Stomach (tissue), 9 donors: ENCODE measurements around the gene IYD. TPM values are rescaled to one million over a fixed set of nuclear protein-coding genes. Genes with fewer than 3 reads are reported as not detected.

Experiments used
- DNase-seq, 2 donors: peaks; one replicate each; pipeline versions ENCODE4 v3.0.0 to v3.0.0-alpha.2; 2013 to 2019
- H3K27ac ChIP-seq, 5 donors: fragments of 200-600 bp in 4 of 5; sonication (generic) in 4 of 5; one replicate each; pipeline ENCODE4 v1.5.1; 2013 to 2019; ENCODE audit warnings: mild to moderate bottlenecking in 1 of 5, moderate library complexity in 1 of 5
- H3K27me3 ChIP-seq, 3 donors: fragments of 200-600 bp; sonication (generic); one replicate each; pipeline ENCODE4 v1.5.1; 2017 to 2019; ENCODE audit warnings: mixed run types in 1 of 3
- H3K36me3 ChIP-seq, 4 donors: fragments of 200-600 bp; sonication (generic); 1 replicate in 3 of 4; 2 replicates in 1 of 4; pipeline ENCODE4 v1.5.1; 2016 to 2019
- H3K4me1 ChIP-seq, 4 donors: fragments of 200-600 bp; sonication (generic); one replicate each; pipeline ENCODE4 v1.5.1; 2016 to 2019
- H3K4me3 ChIP-seq, 4 donors: fragments of 200-600 bp; sonication (generic) in 3 of 4; one replicate each; pipeline ENCODE4 v1.5.1; 2016 to 2019; ENCODE audit warnings: mild to moderate bottlenecking in 1 of 4
- H3K9me3 ChIP-seq, 4 donors: fragments of 200-600 bp; sonication (generic); one replicate each; pipeline ENCODE4 v1.5.1; 2016 to 2019
- CTCF ChIP-seq, 7 experiments: fragments of 450-650 bp in 4 of 7; fragments of 200-600 bp in 3 of 7; sonication (generic) in 3 of 7; IDR thresholded peaks; one replicate each; pipeline ENCODE4 v1.5.1; 2016 to 2019; ENCODE audit warnings: antibody characterized with exemption in 7 of 7, control low read depth in 2 of 7, mild to moderate bottlenecking in 1 of 7
- EP300 ChIP-seq: sonication (generic); formaldehyde crosslinking; IDR thresholded peaks from one replicate; pipeline ENCODE4 v1.6.1; 2017; ENCODE audit warnings: antibody characterized with exemption
- POLR2A ChIP-seq, 4 donors: fragments of 450-650 bp; IDR thresholded peaks; one replicate each; pipeline ENCODE4 v1.6.1; 2016; ENCODE audit warnings: antibody characterized with exemption in 4 of 4, control low read depth in 2 of 4, mild to moderate bottlenecking in 1 of 4, moderate library complexity in 1 of 4
- POLR2AphosphoS5 ChIP-seq, 3 donors: sonication (generic); formaldehyde crosslinking; IDR thresholded peaks; one replicate each; pipeline ENCODE4 v1.6.1; 2016; ENCODE audit warnings: antibody characterized with exemption in 3 of 3
- WGBS, 5 donors: extraction: QIAGEN DNeasy Blood & Tissue Kit in 3 of 5; methylation state at CpG; one replicate each; pipeline versions ENCODE4 v1.1.5 to v1.1.7; 2013 to 2018; 5-methylcytosine and 5-hydroxymethylcytosine counted together
- intact Hi-C: fragments of 100-400 bp; cut with DNase I; formaldehyde crosslinking; loops from one replicate; pipeline ENCODE4 v1.15.1; 2023; ENCODE audit warnings: low total_unique reads
- polyA plus RNA-seq, 3 donors: library from polyadenylated mRNA; stranded (reverse); fragments of 200-250 nt; gene quantifications; one replicate each; pipeline ENCODE4 v1.2.3, GENCODE V29; 2013
- total RNA-seq, 5 donors: library from RNA; depleted of rRNA; stranded (reverse); fragments of >200 nt; gene quantifications; one replicate each; pipeline versions ENCODE4 v1.1.0 to v1.2.3, GENCODE V29; 2014 to 2016
- donor health status: healthy with polysubstance abuse.
- donor health status: Bipolar disorder and iron deficiency.
- donor health status: healthy.

Gene IYD
- total and polyA plus RNA-seq, 8 donors = 0.45 to 3.5 (median 0.75) TPM; not detected in 1

DNA sequence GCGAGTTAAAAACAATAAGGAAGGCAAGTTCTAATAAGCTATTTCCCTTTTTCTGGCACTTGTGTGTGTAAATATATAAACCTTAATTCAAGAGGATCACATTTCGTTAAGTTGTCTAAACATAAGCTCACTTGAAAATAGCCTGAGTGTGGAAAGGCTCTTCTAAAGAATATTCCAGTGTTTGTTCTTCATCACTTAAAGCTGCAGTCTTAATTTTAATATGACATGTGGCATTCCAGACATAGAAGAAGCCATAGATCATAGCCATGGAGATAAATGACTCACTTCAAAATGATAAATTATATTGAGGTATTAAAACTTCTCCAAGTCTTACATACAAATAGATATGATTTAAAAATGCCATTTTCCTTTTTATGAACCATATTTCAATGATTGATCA lies 42.1 kb downstream of the IYD start:
- intact Hi-C loops = no loop called here
- Histone ChIP-seq H3K9me3 (no peaks in the 10 kb centered on the region), H3K4me1 (peaks cover 8 to 30% (median 25%) of the 10 kb centered on the region in 4 donors), H3K4me3 (no peak overlapping the region), H3K36me3 (no peaks in the 10 kb centered on the region), H3K27me3 (no peaks in the 10 kb centered on the region), H3K27ac (no peak overlapping the region)
- TF ChIP-seq POLR2AphosphoS5 (IDR thresholded peaks at IDR 0.05) (no peak), EP300 (no peak), CTCF (IDR thresholded peaks at IDR 0.05) (no peak), POLR2A (IDR thresholded peaks at IDR 0.05) (no peak)
- 21 to 49% (median 32%) methylated on average over 2 of the region's 2 CpGs for WGBS, 5 donors
- no peak for DNase-seq

- TF ChIP-seq EP300 (no peak), CTCF (IDR thresholded peaks at IDR 0.05) (no peak), POLR2AphosphoS5 (IDR thresholded peaks at IDR 0.05) (no peak), POLR2A (IDR thresholded peaks at IDR 0.05) (no peak)
- Histone ChIP-seq H3K9me3 (no peaks in the 10 kb centered on the region), H3K27me3 (no peaks in the 10 kb centered on the region), H3K4me1 (peaks cover 8 to 30% (median 25%) of the 10 kb centered on the region in 4 donors), H3K36me3 (no peaks in the 10 kb centered on the region), H3K27ac (no peak overlapping the region), H3K4me3 (no peak overlapping the region)
- intact Hi-C loops = no loop called here
- WGBS, 5 donors = 61 to 75% (median 70%) methylated on average over 3 of the region's 3 CpGs
- no peak for DNase-seq
Observed at GRCh38 chr6:150412221-150412620, 43.4 kb downstream of the IYD start.

GRCh38 chr6:150413198-150413597 lies 44.4 kb downstream of the IYD start:
- 46 to 64% (median 54%) methylated on average over 4 of the region's 4 CpGs for WGBS, 5 donors
- no peak overlapping the region for H3K4me3 ChIP-seq
- H3K36me3 ChIP-seq = no peaks in the 10 kb centered on the region
- H3K4me1 ChIP-seq = peaks cover 8 to 30% (median 25%) of the 10 kb centered on the region in 4 donors
- intact Hi-C loops = no loop called here
- no peak for TF ChIP-seq CTCF (IDR thresholded peaks at IDR 0.05)
- no peak for TF ChIP-seq POLR2AphosphoS5 (IDR thresholded peaks at IDR 0.05)
- no peak for TF ChIP-seq POLR2A (IDR thresholded peaks at IDR 0.05)
- no peak for TF ChIP-seq EP300
- DNase-seq = no peak
- no peaks in the 10 kb centered on the region for H3K9me3 ChIP-seq
- H3K27me3 ChIP-seq = no peaks in the 10 kb centered on the region
- H3K27ac ChIP-seq = no peak overlapping the region

GRCh38 chr6:150413781-150414281 lies 45.0 kb downstream of the IYD start:
- Histone ChIP-seq H3K9me3 (no peaks in the 10 kb centered on the region), H3K27me3 (no peaks in the 10 kb centered on the region), H3K4me3 (no peak overlapping the region), H3K4me1 (peaks cover 8 to 32% (median 22%) of the 10 kb centered on the region in 4 donors), H3K36me3 (no peaks in the 10 kb centered on the region), H3K27ac (no peak overlapping the region)
- intact Hi-C loops = no loop called here
- WGBS, 5 donors = 56 to 73% (median 68%) methylated on average over 3 of the region's 3 CpGs
- TF ChIP-seq CTCF (IDR thresholded peaks at IDR 0.05) (no peak), POLR2A (IDR thresholded peaks at IDR 0.05) (no peak), EP300 (no peak), POLR2AphosphoS5 (IDR thresholded peaks at IDR 0.05) (no peak)
- peak in 1 of 2 donors; percentile 46 for DNase-seq
